Tibial artery (tissue), 4 donors: ENCODE results near the gene THPO.

ENCODE experiments used
- DNase-seq, 2 donors: peaks; one replicate each; pipeline ENCODE4 v3.0.0-alpha.2; 2019
- H3K27ac ChIP-seq, 2 donors: fragments of 200-600 bp; sonication (generic) in 1 of 2; 1 replicate in 1 of 2; 2 replicates in 1 of 2; pipeline ENCODE4 v1.5.1; 2018 to 2019; ENCODE audit warnings: mild to moderate bottlenecking in 1 of 2
- H3K27me3 ChIP-seq, 2 donors: fragments of 200-600 bp; sonication (generic) in 1 of 2; one replicate each; pipeline versions ENCODE4 v1.5.1 to v1.6.0; 2016 to 2019
- H3K36me3 ChIP-seq, 3 donors: fragments of 200-600 bp; sonication (generic) in 2 of 3; one replicate each; pipeline ENCODE4 v1.5.1; 2016 to 2019; ENCODE audit warnings: mild to moderate bottlenecking in 2 of 3
- H3K4me1 ChIP-seq, 4 donors: fragments of 200-600 bp; sonication (generic) in 2 of 4; 1 replicate in 3 of 4; 2 replicates in 1 of 4; pipeline ENCODE4 v1.5.1; 2016 to 2019
- H3K4me3 ChIP-seq, 2 donors: fragments of 200-600 bp; sonication (generic) in 1 of 2; 1 replicate in 1 of 2; 2 replicates in 1 of 2; pipeline ENCODE4 v1.5.1; 2018 to 2019; ENCODE audit warnings: mild to moderate bottlenecking in 2 of 2
- H3K9me3 ChIP-seq, 3 donors: fragments of 200-600 bp; sonication (generic) in 1 of 3; one replicate each; pipeline ENCODE4 v1.5.1; 2016 to 2019
- intact Hi-C: fragments of 100-400 bp; cut with DNase I; formaldehyde crosslinking; loops from one replicate; pipeline ENCODE4 v1.15.0; 2023; ENCODE audit warnings: low total_unique reads
- TF ChIP-seq, protein P1 (sequence below), 2 experiments: fragments of 200-600 bp in 1 of 2; fragments of 450-650 bp in 1 of 2; IDR thresholded peaks; one replicate each; pipeline ENCODE4 v1.5.1; 2017 to 2019; ENCODE audit warnings: antibody characterized with exemption in 2 of 2, mild to moderate bottlenecking in 1 of 2, moderate library complexity in 1 of 2

THPO gene

DNA sequence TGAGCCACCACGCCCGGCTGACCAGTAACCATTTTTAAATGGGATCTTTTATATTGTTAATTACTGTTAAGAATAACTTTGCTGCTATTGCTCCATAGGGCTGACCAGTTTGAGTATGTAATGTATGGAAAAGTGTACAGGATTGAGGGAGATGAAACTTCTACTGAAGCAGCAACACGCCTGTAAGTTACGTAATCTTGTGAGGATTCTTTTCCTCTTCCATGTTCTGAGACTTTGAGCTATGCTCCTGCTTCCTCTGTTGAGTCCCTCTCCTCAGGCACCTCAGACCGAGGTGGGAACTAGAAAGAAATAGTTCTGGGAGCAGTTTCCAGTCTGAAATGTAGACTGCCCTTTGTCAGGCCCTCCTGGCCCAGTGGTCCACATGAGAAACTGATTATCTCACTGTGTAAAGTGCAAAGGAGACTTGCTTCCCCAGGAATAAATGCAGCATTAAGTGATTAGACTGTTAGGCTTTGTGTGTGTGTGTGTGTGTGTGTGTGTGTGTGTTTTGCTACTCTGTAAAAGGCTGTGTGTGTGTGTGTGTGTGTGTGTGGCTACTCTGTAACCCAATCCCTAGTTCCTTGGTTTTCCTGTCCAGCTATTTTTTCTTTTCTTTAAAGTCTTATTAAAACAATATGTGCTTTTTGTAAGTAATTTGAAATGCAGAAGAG is 11.3 kb downstream of the THPO start:
- H3K36me3 ChIP-seq: peaks cover 0 to 32% (median 9%) of the 10 kb centered on the region in 3 donors
- intact Hi-C loops: no loop called here
- no peak for DNase-seq
- H3K4me3 ChIP-seq: no peak overlapping the region
- no peak overlapping the region for H3K27ac ChIP-seq
- H3K4me1 ChIP-seq: peaks cover 0 to 46% (median 33%) of the 10 kb centered on the region in 4 donors
- TF ChIP-seq, protein P1, sequence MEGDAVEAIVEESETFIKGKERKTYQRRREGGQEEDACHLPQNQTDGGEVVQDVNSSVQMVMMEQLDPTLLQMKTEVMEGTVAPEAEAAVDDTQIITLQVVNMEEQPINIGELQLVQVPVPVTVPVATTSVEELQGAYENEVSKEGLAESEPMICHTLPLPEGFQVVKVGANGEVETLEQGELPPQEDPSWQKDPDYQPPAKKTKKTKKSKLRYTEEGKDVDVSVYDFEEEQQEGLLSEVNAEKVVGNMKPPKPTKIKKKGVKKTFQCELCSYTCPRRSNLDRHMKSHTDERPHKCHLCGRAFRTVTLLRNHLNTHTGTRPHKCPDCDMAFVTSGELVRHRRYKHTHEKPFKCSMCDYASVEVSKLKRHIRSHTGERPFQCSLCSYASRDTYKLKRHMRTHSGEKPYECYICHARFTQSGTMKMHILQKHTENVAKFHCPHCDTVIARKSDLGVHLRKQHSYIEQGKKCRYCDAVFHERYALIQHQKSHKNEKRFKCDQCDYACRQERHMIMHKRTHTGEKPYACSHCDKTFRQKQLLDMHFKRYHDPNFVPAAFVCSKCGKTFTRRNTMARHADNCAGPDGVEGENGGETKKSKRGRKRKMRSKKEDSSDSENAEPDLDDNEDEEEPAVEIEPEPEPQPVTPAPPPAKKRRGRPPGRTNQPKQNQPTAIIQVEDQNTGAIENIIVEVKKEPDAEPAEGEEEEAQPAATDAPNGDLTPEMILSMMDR (IDR thresholded peaks at IDR 0.05): no peak
- no peaks in the 10 kb centered on the region for H3K27me3 ChIP-seq
- no peaks in the 10 kb centered on the region for H3K9me3 ChIP-seq

DNA sequence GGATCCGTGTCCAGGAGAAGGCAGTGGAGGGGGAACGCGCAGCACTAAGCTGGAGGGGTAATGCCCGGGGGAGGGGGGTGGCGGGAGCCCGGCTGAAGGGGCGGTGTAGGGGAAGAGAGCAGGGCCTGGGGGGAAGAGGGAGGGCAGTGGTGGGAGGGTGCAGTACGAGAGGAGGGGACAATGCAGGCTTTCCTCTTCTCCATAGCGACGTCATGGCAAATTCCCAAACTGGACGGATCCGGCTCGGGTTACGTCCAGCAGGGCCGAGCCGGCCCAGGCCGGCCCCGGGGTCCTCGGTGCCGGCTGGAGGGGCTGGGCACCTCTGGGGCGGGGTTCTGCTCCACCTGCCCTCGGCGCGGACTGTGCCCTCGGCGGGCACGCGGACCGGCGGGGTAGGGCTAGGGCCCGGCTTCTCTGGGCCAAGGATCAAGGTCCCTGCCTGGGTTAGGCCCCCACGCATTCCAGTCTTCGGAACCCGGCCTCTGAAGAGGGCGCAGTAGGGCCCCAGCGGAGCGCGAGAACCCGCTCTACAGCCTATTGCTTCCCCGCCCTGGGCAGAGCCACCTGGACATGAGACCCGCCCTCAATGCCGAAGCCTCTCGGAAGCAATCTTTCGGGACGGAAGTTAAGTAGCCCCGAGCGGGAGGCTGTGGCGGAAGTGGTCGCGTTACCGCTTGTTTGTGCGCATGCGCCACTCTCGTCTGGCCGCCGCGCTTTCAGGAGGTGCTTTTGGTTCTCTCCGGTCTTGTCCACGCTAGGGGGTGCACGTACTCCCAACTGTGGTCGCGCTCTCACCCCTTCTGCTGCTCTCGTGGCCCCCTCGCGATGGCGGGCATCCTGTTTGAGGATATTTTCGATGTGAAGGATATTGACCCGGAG is 15.1 kb downstream of the THPO start:
- no peaks in the 10 kb centered on the region for H3K9me3 ChIP-seq
- H3K27ac ChIP-seq: peak overlapping the region; percentile 97 to 98
- no peaks in the 10 kb centered on the region for H3K27me3 ChIP-seq
- TF ChIP-seq, protein P1 (IDR thresholded peaks at IDR 0.05): peak; percentile 45 to 46
- peak; percentile 93 to 98 for DNase-seq
- intact Hi-C loops: loop anchor here (2.0 kb wide), 1 partner anchor 26 kb away; the partner anchor contains the start of gene FAM131A
- peaks cover 0 to 35% (median 19%) of the 10 kb centered on the region in 4 donors for H3K4me1 ChIP-seq
- peak overlapping the region; percentile 69 to 96 for H3K4me3 ChIP-seq
- peaks cover 0 to 32% (median 9%) of the 10 kb centered on the region in 3 donors for H3K36me3 ChIP-seq

DNA sequence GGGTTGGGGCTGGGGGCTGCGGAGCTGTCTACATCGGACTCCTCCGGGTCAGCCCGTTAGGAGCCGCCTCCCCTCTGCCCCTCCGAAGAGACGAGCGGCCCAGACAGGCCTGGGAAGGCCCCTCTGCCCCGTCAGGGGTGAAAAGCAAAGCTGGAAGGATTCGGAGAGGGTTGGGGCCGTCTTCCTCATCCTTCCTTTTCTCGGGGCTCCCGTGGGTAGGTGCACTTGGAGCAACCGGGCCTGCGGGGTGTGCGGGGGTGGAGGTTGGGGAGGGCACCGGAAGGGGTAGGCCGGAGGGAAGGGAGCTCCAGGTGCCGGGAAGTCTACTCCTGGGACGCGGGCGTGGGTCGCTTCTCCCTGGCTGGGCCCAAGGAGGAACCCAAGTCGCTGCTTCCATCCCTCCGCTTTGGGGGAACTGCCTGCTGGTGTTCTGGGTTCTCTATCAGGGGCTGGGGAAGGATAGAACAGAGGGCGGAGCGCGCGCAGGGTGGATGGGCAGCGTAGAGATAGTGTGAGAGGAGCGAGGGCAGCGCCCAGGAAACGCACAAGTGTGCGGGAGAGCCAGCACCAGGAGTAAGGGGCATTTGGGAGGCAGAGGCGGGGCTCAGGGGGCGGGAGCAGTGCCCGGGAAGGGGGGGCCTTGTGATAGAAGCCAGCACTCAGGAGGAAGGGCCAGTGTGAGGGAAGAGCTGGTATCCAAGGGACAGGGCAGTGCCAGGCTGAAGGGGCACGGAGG is 15.9 kb downstream of the THPO start:
- H3K27ac ChIP-seq: peak overlapping the region; percentile 97 to 98
- H3K27me3 ChIP-seq: no peaks in the 10 kb centered on the region
- H3K36me3 ChIP-seq: peaks cover 0 to 34% (median 9%) of the 10 kb centered on the region in 3 donors
- peak overlapping the region; percentile 69 to 96 for H3K4me3 ChIP-seq
- H3K9me3 ChIP-seq: no peaks in the 10 kb centered on the region
- TF ChIP-seq, protein P1 (IDR thresholded peaks at IDR 0.05): no peak
- DNase-seq: peak; percentile 78 to 88
- peaks cover 0 to 35% (median 18%) of the 10 kb centered on the region in 4 donors for H3K4me1 ChIP-seq
- intact Hi-C loops: loop anchor here (2.0 kb wide), 1 partner anchor 25 kb away; the partner anchor contains the start of gene FAM131A

DNA sequence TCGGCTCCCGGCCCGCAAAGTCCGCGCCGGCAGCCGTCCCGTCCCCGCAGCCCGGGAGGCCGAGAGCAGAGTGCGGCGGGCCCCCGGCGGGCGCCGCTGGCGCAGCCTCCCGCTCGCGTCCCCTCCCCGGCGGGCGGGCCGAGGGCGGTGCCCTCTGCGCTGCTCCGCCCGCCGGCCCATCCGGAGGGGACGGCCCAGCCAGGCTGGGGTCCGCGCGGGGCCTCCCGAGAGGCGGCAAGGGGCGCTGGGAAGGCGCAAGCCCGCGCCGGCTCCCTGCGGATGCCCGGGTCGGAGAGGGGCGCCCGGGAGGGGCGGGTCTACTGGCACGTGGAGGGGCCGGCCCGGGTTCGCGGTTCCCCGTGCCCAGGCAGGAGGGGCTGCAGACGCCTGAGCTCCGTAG is 16.5 kb downstream of the THPO start, which contains the start of the genes CLCN2 and POLR2H:
Gene CLCN2 (minus strand): TSS at position 74 of the 400 bp plus-strand sequence. CDS start 126 bp downstream, outside the sequence.
Gene POLR2H (plus strand): TSS at position 179 of the 400 bp plus-strand sequence. CDS start 1,783 bp downstream, outside the sequence.
- peak; percentile 37 to 77 for DNase-seq
- H3K4me1 ChIP-seq: peaks cover 0 to 35% (median 18%) of the 10 kb centered on the region in 4 donors
- TF ChIP-seq, protein P1 (IDR thresholded peaks at IDR 0.05): no peak

More for the DNA sequence above, 16.5 kb downstream of the THPO start, which contains the start of the genes CLCN2 and POLR2H:
- intact Hi-C loops: no loop called here
- H3K4me3 ChIP-seq: peak within 1 kb of the TSS; percentile 69 to 96
- H3K9me3 ChIP-seq: no peaks in the 10 kb centered on the region
- no peaks in the 10 kb centered on the region for H3K27me3 ChIP-seq
- H3K36me3 ChIP-seq: peaks cover 0 to 33% (median 5%) of the 10 kb centered on the region in 3 donors
- H3K27ac ChIP-seq: peak within 1 kb of the TSS; percentile 97 to 98
